Measurements from ENCODE around the gene IFNAR2. TPM values are rescaled to one million over a fixed set of nuclear protein-coding genes. Genes with fewer than 3 reads are reported as not detected.

IFNAR2 gene
- total RNA-seq, result 10 to 100 TPM in 6 of 9 donors, 1 to 10 TPM in 3; 3.3 to 29.7 (median 13.4) TPM
- 10 to 100 TPM; 11.4 to 16.3 (median 16.1) TPM for polyA plus RNA-seq
- long read RNA-seq, donor 1, partial matches to known transcripts, result 0 of 2 reads
- long read RNA-seq, donor 1, other reads (novel, unspliced or antisense), result 0 of 2 reads
- long read RNA-seq, donor 2, partial matches to known transcripts, result 0 of 1 reads
- long read RNA-seq, donor 2, other reads (novel, unspliced or antisense), result 0 of 1 reads
- long read RNA-seq, donor 3, full-length matches to known transcripts, result 2 of 2 reads
- long read RNA-seq, donor 3, partial matches to known transcripts, result 0 of 2 reads
- long read RNA-seq, donor 3, other reads (novel, unspliced or antisense), result 0 of 2 reads
- long read RNA-seq, donor 4, full-length matches to known transcripts, result 8 of 10 reads
- long read RNA-seq, donor 4, partial matches to known transcripts, result 2 of 10 reads
- long read RNA-seq, donor 4, other reads (novel, unspliced or antisense), result 0 of 10 reads
- long read RNA-seq, donor 5, full-length matches to known transcripts, result 14 of 17 reads
- long read RNA-seq, donor 5, partial matches to known transcripts, result 0 of 17 reads
- long read RNA-seq, donor 5, other reads (novel, unspliced or antisense), result 3 of 17 reads
- long read RNA-seq, donor 6, full-length matches to known transcripts, result 4 of 6 reads
- long read RNA-seq, donor 6, partial matches to known transcripts, result 1 of 6 reads
- long read RNA-seq, donor 6, other reads (novel, unspliced or antisense), result 1 of 6 reads
- long read RNA-seq, donor 7, partial matches to known transcripts, result 0 of 1 reads
- long read RNA-seq, donor 7, other reads (novel, unspliced or antisense), result 0 of 1 reads
- long read RNA-seq, donor 8, full-length matches to known transcripts, result 5 of 5 reads
- long read RNA-seq, donor 8, partial matches to known transcripts, result 0 of 5 reads
- long read RNA-seq, donor 8, other reads (novel, unspliced or antisense), result 0 of 5 reads
- long read RNA-seq, donor 9, partial matches to known transcripts, result 0 of 1 reads
- long read RNA-seq, donor 9, other reads (novel, unspliced or antisense), result 0 of 1 reads
- long read RNA-seq, donor 10, result 0 reads

DNA sequence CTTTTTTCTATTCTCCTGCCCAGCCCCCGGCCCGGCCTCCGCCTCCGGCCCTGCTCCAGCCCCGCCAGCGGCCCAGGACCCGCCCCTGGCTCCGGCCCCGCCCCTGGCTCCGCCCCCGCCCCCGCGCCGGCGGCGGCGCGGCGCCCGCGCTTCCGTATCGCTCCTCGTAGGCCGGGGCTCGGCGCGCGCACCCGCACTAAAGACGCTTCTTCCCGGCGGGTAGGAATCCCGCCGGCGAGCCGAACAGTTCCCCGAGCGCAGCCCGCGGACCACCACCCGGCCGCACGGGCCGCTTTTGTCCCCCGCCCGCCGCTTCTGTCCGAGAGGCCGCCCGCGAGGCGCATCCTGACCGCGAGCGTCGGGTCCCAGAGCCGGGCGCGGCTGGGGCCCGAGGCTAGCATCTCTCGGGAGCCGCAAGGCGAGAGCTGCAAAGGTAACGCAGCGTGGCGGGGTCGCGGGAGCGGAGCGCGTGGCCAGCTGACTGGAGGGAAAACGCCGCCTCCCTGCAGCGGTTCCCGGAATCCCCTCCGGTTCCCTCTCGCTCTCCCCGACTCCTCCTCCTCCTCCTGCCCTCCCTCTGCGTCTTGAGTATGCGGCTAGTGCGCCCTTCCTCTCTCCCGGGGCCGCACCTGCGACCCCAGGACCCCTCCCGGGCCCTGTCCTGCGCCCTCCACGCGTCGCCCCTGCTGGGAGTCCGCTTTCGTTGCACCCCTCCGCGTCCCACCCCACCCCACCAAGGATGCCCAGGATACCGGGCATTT lies at the start of gene IFNAR2:
Gene IFNAR2 (plus strand): TSS at position 155 of the 761 bp plus-strand sequence. CDS start 11,985 bp downstream, outside the sequence.
- WGBS, 4 donors, result 0 to 1% (median 0%) methylated on average over 17 to 95 of the region's 95 CpGs
- intact Hi-C loops (cut with DNase I), result no loop called here
- Histone ChIP-seq H3K27ac (peak within 1 kb of the TSS; percentile 90 to 98 (median 96)), H3K36me3 (replicated peaks in 1 of 2) (no peaks in the 10 kb centered on the region), H3K4me3 (peak within 1 kb of the TSS; percentile 81 to 88 (median 86)), H3K4me1 (replicated peaks in 1 of 2) (peaks cover 0 to 17% of the 10 kb centered on the region in 2 donors), H3K27me3 (no peaks in the 10 kb centered on the region), H3K9me3 (replicated peaks in 1 of 3) (no peaks in the 10 kb centered on the region)
- peak; percentile 64 to 80 (median 72) for DNase-seq
- TF ChIP-seq, protein P1, sequence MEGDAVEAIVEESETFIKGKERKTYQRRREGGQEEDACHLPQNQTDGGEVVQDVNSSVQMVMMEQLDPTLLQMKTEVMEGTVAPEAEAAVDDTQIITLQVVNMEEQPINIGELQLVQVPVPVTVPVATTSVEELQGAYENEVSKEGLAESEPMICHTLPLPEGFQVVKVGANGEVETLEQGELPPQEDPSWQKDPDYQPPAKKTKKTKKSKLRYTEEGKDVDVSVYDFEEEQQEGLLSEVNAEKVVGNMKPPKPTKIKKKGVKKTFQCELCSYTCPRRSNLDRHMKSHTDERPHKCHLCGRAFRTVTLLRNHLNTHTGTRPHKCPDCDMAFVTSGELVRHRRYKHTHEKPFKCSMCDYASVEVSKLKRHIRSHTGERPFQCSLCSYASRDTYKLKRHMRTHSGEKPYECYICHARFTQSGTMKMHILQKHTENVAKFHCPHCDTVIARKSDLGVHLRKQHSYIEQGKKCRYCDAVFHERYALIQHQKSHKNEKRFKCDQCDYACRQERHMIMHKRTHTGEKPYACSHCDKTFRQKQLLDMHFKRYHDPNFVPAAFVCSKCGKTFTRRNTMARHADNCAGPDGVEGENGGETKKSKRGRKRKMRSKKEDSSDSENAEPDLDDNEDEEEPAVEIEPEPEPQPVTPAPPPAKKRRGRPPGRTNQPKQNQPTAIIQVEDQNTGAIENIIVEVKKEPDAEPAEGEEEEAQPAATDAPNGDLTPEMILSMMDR (IDR thresholded peaks at IDR 0.05), result peak in 1 of 6 experiments; percentile 13
- peak; percentile 40 to 60 for TF ChIP-seq POLR2A (IDR thresholded peaks at IDR 0.05)

DNA sequence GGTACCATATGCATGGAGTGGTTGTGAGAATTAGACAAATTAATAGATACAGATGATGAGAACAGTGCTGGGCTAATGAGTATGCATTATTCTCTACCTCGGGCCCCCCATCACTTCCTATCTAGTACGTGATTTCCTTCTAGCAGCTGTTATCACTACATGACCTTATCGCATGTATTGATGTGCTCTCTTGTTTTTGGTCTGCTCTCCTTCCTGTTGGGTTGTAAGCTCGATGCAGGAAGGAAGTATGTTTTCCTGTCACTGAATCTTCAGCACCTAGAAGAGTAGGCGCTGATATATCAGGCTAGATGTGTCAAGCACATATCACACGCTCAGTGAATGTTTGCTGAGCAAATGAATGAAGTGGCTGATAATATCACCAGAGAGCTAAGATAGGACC lies 43.9 kb upstream of the IFNAR2 start:
- TF ChIP-seq POLR2A (IDR thresholded peaks at IDR 0.05), result no peak
- DNase-seq, result no peak
- intact Hi-C loops (cut with DNase I), result no loop called here
- H3K27ac ChIP-seq, result no peak overlapping the region
- peaks cover 12% of the 10 kb centered on the region for H3K27me3 ChIP-seq
- no peaks in the 10 kb centered on the region for H3K36me3 ChIP-seq (replicated peaks in 1 of 2)
- no peaks in the 10 kb centered on the region for H3K9me3 ChIP-seq (replicated peaks in 1 of 3)
- 66 to 78% (median 71%) methylated on average over 6 of the region's 6 CpGs for WGBS, 4 donors
- H3K4me1 ChIP-seq (replicated peaks in 1 of 2), result no peaks in the 10 kb centered on the region
- H3K4me3 ChIP-seq, result no peak overlapping the region

DNA sequence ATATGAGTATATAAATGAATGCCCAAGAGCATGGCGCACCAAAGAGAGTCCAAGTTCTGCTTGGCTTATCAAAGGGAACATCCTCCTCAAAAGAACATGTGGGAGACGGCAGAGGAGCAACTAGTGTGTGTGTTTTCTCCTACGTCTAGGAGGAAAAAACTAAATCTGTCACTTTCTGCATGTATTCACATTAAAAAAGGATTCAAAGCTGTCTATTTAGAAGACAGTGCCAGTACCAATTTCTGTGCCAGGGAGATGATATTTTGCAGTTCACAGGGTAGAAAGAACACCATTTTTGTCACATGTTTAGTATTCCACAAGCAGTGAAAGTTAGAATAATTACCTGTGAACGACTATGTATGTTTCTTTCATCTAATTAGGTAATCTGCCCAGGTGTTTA lies 42.5 kb upstream of the IFNAR2 start:
- Histone ChIP-seq H3K4me3 (no peak overlapping the region), H3K9me3 (replicated peaks in 1 of 3) (no peaks in the 10 kb centered on the region), H3K27me3 (peaks cover 8% of the 10 kb centered on the region), H3K36me3 (replicated peaks in 1 of 2) (no peaks in the 10 kb centered on the region), H3K4me1 (replicated peaks in 1 of 2) (no peaks in the 10 kb centered on the region), H3K27ac (no peak overlapping the region)
- 63 to 77% (median 73%) methylated on average over 4 of the region's 4 CpGs for WGBS, 4 donors
- DNase-seq, result no peak
- intact Hi-C loops (cut with DNase I), result no loop called here
- TF ChIP-seq, protein P1 (IDR thresholded peaks at IDR 0.05), result no peak

DNA sequence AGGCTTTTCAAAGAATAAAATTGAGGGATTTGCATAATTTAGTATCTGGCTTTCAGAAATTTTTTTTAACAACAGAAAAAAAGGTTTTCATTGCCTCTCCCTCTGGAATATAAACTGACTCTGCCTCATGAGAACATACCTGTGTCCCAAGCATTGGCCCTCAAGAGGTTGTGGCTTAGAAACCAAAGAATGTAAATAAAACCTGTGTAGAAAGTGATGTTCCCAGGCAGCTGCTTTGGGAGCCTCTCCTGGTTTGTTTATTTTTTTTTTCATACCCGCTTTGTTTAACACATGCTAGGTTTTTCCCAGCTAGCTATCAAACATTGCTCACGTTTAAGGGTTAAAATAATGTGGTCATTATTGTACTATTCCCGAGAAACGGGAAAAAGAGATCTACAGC lies 40.5 kb upstream of the IFNAR2 start:
- TF ChIP-seq, protein P1 (IDR thresholded peaks at IDR 0.05), result no peak
- no peak for TF ChIP-seq POLR2A (IDR thresholded peaks at IDR 0.05)
- peaks cover 8% of the 10 kb centered on the region for H3K27me3 ChIP-seq
- WGBS, 4 donors, result 24 to 37% (median 32%) methylated on average over 4 of the region's 4 CpGs
- no peak for DNase-seq
- no peak overlapping the region for H3K4me3 ChIP-seq
- no peak overlapping the region for H3K27ac ChIP-seq
- H3K36me3 ChIP-seq (replicated peaks in 1 of 2), result no peaks in the 10 kb centered on the region
- intact Hi-C loops (cut with DNase I), result no loop called here
- H3K9me3 ChIP-seq (replicated peaks in 1 of 3), result no peaks in the 10 kb centered on the region
- H3K4me1 ChIP-seq (replicated peaks in 1 of 2), result no peaks in the 10 kb centered on the region

All from adrenal gland (tissue), 19 donors.